HepG2 (cell line): ENCODE results near the gene RIMOC1. TPM values are rescaled to one million over a fixed set of nuclear protein-coding genes. Genes with fewer than 3 reads are reported as not detected.

Source experiments
- ATAC-seq: fragments of 200-7000 bp; cut with Tn5 transposase; 3 replicates; pipeline ENCODE4 v1.9.1; 2020; ENCODE audit warnings: mild to moderate bottlenecking, moderate library complexity
- BruUV-seq: library from RNA; stranded (reverse); fragments of 400-500 nt; replicated peaks from 2 replicates; lab custom pipeline; 2021; lab: Mats Ljungman, UMichigan
- CTCF ChIA-PET: fragments of 300-600 bp; formaldehyde crosslinking; extraction: SDS; loops from one replicate; lab custom pipeline; 2021; ENCODE audit warnings: low total read pairs, inconsistent platforms, low intra/inter-chr PET ratio; lab: Yijun Ruan, JAX
- POLR2A ChIA-PET: fragments of 350-600 bp; sonication (Branson Sonifier 250); formaldehyde crosslinking; loops from one replicate; lab custom pipeline; 2020; ENCODE audit warnings: antibody characterized with exemption, inconsistent platforms; lab: Yijun Ruan, JAX
- DNase-seq: peaks from one replicate; pipeline ENCODE4 v3.0.0-alpha.2; 2015; ENCODE audit warnings: low spot score
- FAIRE-seq: peaks from 3 replicates; lab custom pipeline; 2011; peaks lifted over from hg19 to GRCh38; lab: Jason Lieb, UNC
- H2AFZ ChIP-seq: one replicate; pipeline ENCODE4 v1.6.1; 2011; ENCODE audit warnings: low read length, inconsistent platforms
- H3K27ac ChIP-seq: fragments of 300-600 bp; 3 replicates; pipeline ENCODE4 v1.8.0; 2011; ENCODE audit warnings: mixed run types, mild to moderate bottlenecking, mixed read lengths, low read length, inconsistent platforms; ENCODE audit not compliant: insufficient read depth; ENCODE audit errors: extremely low read length
- H3K27me3 ChIP-seq, 2 experiments: fragments of 200-600 bp in 1 of 2; 2 replicates in 1 of 2; 3 replicates in 1 of 2; pipeline versions ENCODE4 v1.6.0 to v1.8.0; 2011; ENCODE audit warnings: low read length in 2 of 2, mild to moderate bottlenecking in 2 of 2, moderate library complexity in 2 of 2, inconsistent platforms in 1 of 2; ENCODE audit not compliant: insufficient read depth in 2 of 2, control insufficient read depth in 1 of 2
- H3K36me3 ChIP-seq, 2 experiments: fragments of 200-600 bp in 1 of 2; replicated peaks in 1 of 2; 2 replicates in 1 of 2; 3 replicates in 1 of 2; pipeline versions ENCODE4 v1.5.1 to v1.8.0; 2011; ENCODE audit warnings: low read length in 2 of 2, inconsistent platforms in 1 of 2; ENCODE audit not compliant: insufficient read depth in 2 of 2, control insufficient read depth in 1 of 2
- H3K4me1 ChIP-seq: 2 replicates; pipeline ENCODE4 v1.5.1; 2012; ENCODE audit warnings: low read length, inconsistent platforms; ENCODE audit not compliant: insufficient read depth
- H3K4me2 ChIP-seq: 2 replicates; pipeline ENCODE4 v1.6.0; 2011; ENCODE audit warnings: low read depth, low read length, inconsistent platforms
- H3K4me3 ChIP-seq, 3 experiments: fragments of 200-600 bp in 1 of 3; sonication (generic), shearing (Covaris generic) in 1 of 3; replicated peaks in 1 of 3; 2 replicates each; pipeline ENCODE4 v1.5.1; 2011 to 2016; ENCODE audit warnings: low read length in 3 of 3, inconsistent platforms in 2 of 3, low read depth in 2 of 3, mild to moderate bottlenecking in 2 of 3, control low read depth in 1 of 3, mixed read lengths in 1 of 3; ENCODE audit not compliant: insufficient read depth in 1 of 3
- H3K79me2 ChIP-seq: one replicate; pipeline ENCODE4 v1.6.1; 2011; ENCODE audit warnings: low read length, inconsistent platforms; ENCODE audit not compliant: insufficient read depth
- H3K9ac ChIP-seq: 2 replicates; pipeline ENCODE4 v1.6.0; 2011; ENCODE audit warnings: mild to moderate bottlenecking, low read depth, low read length, inconsistent platforms; ENCODE audit not compliant: insufficient read depth
- H3K9me3 ChIP-seq: 2 replicates; pipeline ENCODE4 v1.5.1; 2012; ENCODE audit warnings: mild to moderate bottlenecking, low read length
- H4K20me1 ChIP-seq: 2 replicates; pipeline ENCODE4 v1.6.0; 2011; ENCODE audit warnings: inconsistent platforms, mild to moderate bottlenecking, low read length, moderate library complexity; ENCODE audit not compliant: insufficient read depth
- HNRNPLL ChIP-seq: fragments of 200-400 bp; formaldehyde crosslinking; IDR thresholded peaks from 2 replicates; pipeline ENCODE4 v1.6.1; 2017; ENCODE audit warnings: mild to moderate bottlenecking, low read depth, low read length; ENCODE audit not compliant: poor library complexity, severe bottlenecking
- JUND ChIP-seq: sonication (generic); formaldehyde crosslinking; IDR thresholded peaks from 2 replicates; pipeline ENCODE4 v1.8.0; 2022; ENCODE audit warnings: mild to moderate bottlenecking, missing genetic modification reagents
- MYPOP ChIP-seq: sonication (generic); formaldehyde crosslinking; IDR thresholded peaks from 2 replicates; pipeline ENCODE4 v1.8.1; 2023; ENCODE audit warnings: mild to moderate bottlenecking, moderate library complexity, missing genetic modification reagents
- NR2F2 ChIP-seq: IDR thresholded peaks from 2 replicates; pipeline ENCODE4 v1.6.1; 2012; ENCODE audit warnings: low read depth, inconsistent platforms, borderline replicate concordance
- PCBP1 ChIP-seq: fragments of 200-400 bp; formaldehyde crosslinking; IDR thresholded peaks from 2 replicates; pipeline ENCODE4 v1.6.1; 2017; ENCODE audit warnings: mild to moderate bottlenecking, low read depth, low read length, borderline replicate concordance
- POLR2G ChIP-seq: fragments of 200-400 bp; formaldehyde crosslinking; IDR thresholded peaks from 2 replicates; pipeline ENCODE4 v1.6.1; 2018; ENCODE audit warnings: mild to moderate bottlenecking, low read depth, low read length, moderate library complexity
- SRSF9 ChIP-seq: fragments of 200-400 bp; formaldehyde crosslinking; IDR thresholded peaks from 2 replicates; pipeline ENCODE4 v1.6.1; 2018; ENCODE audit warnings: borderline replicate concordance, mild to moderate bottlenecking, low read depth, low read length; ENCODE audit not compliant: insufficient read depth, poor library complexity, severe bottlenecking
- THAP11 ChIP-seq: IDR thresholded peaks from 2 replicates; pipeline ENCODE4 v1.6.1; 2016; ENCODE audit warnings: missing biosample characterization, missing genetic modification reagents
- YEATS2 ChIP-seq: sonication (generic); formaldehyde crosslinking; IDR thresholded peaks from 2 replicates; pipeline ENCODE4 v1.4.0; 2020; ENCODE audit warnings: missing genetic modification reagents, borderline replicate concordance
- YY1 ChIP-seq: IDR thresholded peaks from 2 replicates; pipeline ENCODE4 v1.6.1; 2011; ENCODE audit warnings: low read length, low read depth, moderate library complexity, mild to moderate bottlenecking; ENCODE audit not compliant: insufficient read depth, insufficient replicate concordance
- ZNF326 ChIP-seq: sonication (generic); formaldehyde crosslinking; IDR thresholded peaks from 2 replicates; pipeline ENCODE4 v1.4.0; 2020; ENCODE audit warnings: missing genetic modification reagents, borderline replicate concordance
- ZNF562 ChIP-seq: sonication (generic); formaldehyde crosslinking; IDR thresholded peaks from 2 replicates; pipeline ENCODE4 v1.8.0; 2022; ENCODE audit warnings: missing genetic modification reagents, borderline replicate concordance
- WGBS: methylation state at CpG from one replicate; pipeline ENCODE4 v1.1.6; 2017; ENCODE audit warnings: low lambda C conversion rate; 5-methylcytosine and 5-hydroxymethylcytosine counted together
- in situ Hi-C: cut with HindIII; loops from 2 replicates; pipeline ENCODE4 v1.10.0; 2017; ENCODE audit warnings: low pct_unique_long_range_greater_than_20kb; ENCODE audit not compliant: extremely low pct_ligation_motif_present
- intact Hi-C: fragments of 100-400 bp; cut with micrococcal nuclease; formaldehyde crosslinking; loops from one replicate; pipeline ENCODE4 v1.10.0; 2022; ENCODE audit not compliant: unreplicated experiment
- polyA plus RNA-seq, 8 experiments: library from polyadenylated mRNA; depleted of rRNA in 3 of 8; stranded (reverse) in 7 of 8; unstranded in 1 of 8; fragments of >200 nt; fragmentation: Illumina TruSeq in 4 of 8; extraction: Trizol in 4 of 8; gene quantifications; 2 replicates each; pipeline versions ENCODE4 v1.2.1 to v1.2.3, GENCODE V29; 2011 to 2016; ENCODE audit warnings: low read depth in 4 of 8, missing spikeins in 1 of 8, mixed read lengths in 1 of 8; ENCODE audit not compliant: insufficient read depth in 1 of 8
- total RNA-seq, 5 experiments: library from RNA; depleted of rRNA; stranded (reverse); fragments of >200 nt; fragmentation: Illumina TruSeq; extraction: Trizol; gene quantifications; 2 replicates each; pipeline ENCODE4 v1.2.3, GENCODE V29; 2016; ENCODE audit warnings: low read depth in 1 of 5
- TF ChIP-seq, protein P1 (sequence below): sonication (generic); formaldehyde crosslinking; IDR thresholded peaks from 2 replicates; pipeline ENCODE4 v1.4.0; 2020; ENCODE audit warnings: mild to moderate bottlenecking, missing genetic modification reagents, borderline replicate concordance

The RIMOC1 gene
- total and polyA plus RNA-seq, 2 of the 13 experiments (the other 11 are each of a cell fraction or from before 2014, with no cell fraction given) = 16.3 to 16.9 TPM

DNA sequence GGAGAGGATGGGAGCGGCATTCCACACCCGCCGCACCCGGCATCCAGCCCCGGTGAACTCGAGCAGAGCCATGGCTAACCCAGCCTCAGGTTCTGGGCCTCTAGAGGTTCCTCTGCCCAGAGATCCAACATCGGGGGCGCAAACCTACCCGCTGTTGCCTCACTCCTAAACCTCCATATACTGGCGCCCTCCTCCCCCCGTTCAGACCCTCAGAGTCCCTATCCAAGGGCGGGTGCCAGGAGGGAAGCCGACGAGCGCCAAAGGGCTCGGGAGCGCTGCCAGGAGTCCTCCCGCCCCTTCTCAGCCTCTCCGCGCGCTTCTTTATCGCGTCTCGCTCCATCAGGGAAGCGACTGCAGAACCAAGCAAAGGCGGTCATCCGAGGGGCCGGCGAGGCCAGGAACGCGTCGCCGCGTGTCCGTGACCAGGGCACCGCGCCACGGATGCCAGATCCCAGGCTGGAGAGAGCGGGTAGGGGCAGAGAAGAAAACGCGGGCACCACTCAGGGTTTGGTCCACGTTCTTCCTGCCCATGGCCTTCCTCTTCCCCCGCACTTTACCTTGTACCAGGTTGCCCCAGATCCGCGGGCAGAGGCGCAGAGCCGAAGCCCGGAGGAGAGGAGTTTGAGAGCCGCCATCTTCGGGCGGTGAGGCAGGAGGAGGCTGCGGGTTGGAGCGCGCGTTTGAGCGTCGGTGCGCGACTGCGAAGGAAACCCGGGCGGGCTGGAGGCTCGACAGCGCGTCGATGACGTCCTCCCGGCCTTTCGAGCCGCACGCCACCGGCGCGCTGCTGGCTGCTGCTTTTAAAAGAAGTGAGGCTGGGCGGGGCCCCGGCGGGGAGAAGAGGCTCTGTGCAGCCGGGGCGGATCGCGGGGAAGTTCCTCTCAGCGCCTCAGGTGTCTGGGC is 34.2 kb upstream of the RIMOC1 start, which contains the start of gene OXCT1:
TSS of gene OXCT1 (minus strand) at position 702 of the 903 bp plus-strand sequence. CDS start at position 635, 67 bp downstream.
- Histone ChIP-seq H2AFZ (no peak within 1 kb of the TSS), H3K4me3 (peak within 1 kb of the TSS; percentile 22 to 68 (median 54); a peak in 5 of 6 replicates), H3K36me3 (no peaks in the 10 kb centered on the region), H3K4me2 (peak within 1 kb of the TSS; percentile 61), H3K9ac (peak within 1 kb of the TSS; percentile 28; the same call in 1 of the 2 replicates), H3K27ac (no peak within 1 kb of the TSS), H3K4me1 (peaks cover 8% of the 10 kb centered on the region; the same call in 1 of the 2 replicates), H4K20me1 (no peaks in the 10 kb centered on the region), H3K9me3 (no peaks in the 10 kb centered on the region), H3K79me2 (no peaks in the 10 kb centered on the region), H3K27me3 (peaks cover 0 to 8% of the 10 kb centered on the region in 2 experiments; a peak in 2 of 5 replicates)
- ChIA-PET CTCF (no interaction called here), POLR2A (no interaction called here)
- WGBS = 33% methylated on average over 44 of the region's 82 CpGs
- ATAC-seq (peak; percentile 85), FAIRE-seq (no peak), DNase-seq (peak; percentile 10)
- in situ Hi-C loops = loop anchor here (25.0 kb wide), 2 partner anchors 717 to 892 kb away; partner anchors contain the start of gene CCDC152
- intact Hi-C loops = loop anchor here (1.0 kb wide), 1 partner anchor 34 kb away; the partner anchor contains the start of gene RIMOC1
- BruUV-seq = TSS peak; percentile 50
- TF ChIP-seq JUND = no peak
- TF ChIP-seq HNRNPLL = peak; percentile 50
- TF ChIP-seq YY1 = peak; percentile 40
- TF ChIP-seq ZNF326 = no peak
- peak; percentile 42; the same call in 1 of the 2 replicates for TF ChIP-seq MYPOP (CRISPR knock-in tag)
- no peak for TF ChIP-seq ZNF562 (CRISPR knock-in tag)
- TF ChIP-seq, protein P1, sequence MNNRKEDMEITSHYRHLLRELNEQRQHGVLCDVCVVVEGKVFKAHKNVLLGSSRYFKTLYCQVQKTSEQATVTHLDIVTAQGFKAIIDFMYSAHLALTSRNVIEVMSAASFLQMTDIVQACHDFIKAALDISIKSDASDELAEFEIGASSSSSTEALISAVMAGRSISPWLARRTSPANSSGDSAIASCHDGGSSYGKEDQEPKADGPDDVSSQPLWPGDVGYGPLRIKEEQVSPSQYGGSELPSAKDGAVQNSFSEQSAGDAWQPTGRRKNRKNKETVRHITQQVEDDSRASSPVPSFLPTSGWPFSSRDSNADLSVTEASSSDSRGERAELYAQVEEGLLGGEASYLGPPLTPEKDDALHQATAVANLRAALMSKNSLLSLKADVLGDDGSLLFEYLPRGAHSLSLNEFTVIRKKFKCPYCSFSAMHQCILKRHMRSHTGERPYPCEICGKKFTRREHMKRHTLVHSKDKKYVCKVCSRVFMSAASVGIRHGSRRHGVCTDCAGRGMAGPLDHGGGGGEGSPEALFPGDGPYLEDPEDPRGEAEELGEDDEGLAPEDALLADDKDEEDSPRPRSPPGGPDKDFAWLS (CRISPR knock-in tag) = no peak
- 0 out of 2 replicates have a peak, but pooled peaks have one; percentile 11 for TF ChIP-seq THAP11 (CRISPR knock-in tag)
- no peak for TF ChIP-seq PCBP1
- TF ChIP-seq POLR2G = peak; percentile 45; the same call in 1 of the 2 replicates
- no peak for TF ChIP-seq SRSF9
- no peak for TF ChIP-seq YEATS2 (CRISPR knock-in tag)
- TF ChIP-seq NR2F2 = no peak
